Smooth muscle cell of the brain vasculature (primary cell): ENCODE data around the gene PKD1L1.

Experiments
- DNase-seq: peaks from one replicate; pipeline ENCODE4 v3.0.0-alpha.2; 2012; ENCODE audit warnings: low read depth, low spot score

The PKD1L1 gene

DNA sequence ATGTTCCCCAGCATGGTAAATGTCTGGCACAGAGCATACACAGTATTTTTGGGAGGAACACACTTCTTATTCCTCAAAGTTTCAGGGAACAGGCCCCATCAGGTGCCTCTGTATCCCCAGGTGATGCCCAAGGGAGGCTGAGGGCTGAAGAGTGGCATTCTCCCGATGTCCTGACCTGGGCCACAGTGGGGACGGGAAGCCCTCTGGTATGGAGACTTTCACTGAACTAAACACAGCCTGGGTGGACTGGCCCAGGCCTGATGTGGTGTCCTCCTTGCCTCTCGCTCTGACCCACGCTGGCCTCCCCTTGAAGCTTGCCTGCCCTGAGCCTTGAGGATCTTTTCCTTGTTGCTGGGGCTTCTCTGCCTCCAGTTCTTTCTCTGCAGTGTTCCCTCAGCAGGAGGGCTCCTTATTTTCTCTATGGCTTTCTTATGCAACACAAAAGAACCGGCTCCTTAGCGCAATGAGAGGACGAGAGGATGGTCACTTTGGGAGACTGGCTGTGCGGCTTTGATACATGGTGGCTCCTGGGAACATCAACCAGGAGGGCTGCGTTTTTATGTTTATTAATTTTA is 208.9 kb downstream of the PKD1L1 start:
- no peak for DNase-seq

DNA sequence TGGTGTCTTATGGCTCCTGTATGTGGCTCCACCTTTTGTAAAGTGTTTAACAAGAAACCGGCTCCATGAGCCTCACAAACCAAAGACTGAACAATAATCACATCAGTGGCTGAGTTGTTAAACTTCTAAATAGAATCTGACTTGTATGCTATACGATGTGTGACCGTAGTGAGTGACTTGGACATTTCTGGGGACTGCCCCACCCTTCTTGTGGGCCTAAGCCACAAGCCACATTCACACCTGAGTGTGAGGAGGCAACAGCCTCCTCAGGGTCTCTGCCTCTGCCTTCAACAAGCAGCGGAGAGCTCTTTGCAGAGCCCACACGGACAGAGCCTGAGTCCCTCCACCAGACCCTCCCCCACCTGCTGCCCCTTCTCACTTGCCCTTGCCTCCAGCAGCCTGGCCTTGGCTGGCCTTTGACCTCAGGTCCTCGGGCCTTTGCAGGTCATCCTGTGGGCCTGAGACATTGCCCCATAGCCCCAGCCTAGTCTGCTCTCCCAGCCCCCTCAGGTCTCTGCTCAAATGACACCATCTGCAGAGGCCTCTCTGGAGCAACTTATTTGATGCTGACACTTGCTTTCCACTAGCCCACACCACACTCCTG is 209.6 kb downstream of the PKD1L1 start:
- no peak for DNase-seq

DNA sequence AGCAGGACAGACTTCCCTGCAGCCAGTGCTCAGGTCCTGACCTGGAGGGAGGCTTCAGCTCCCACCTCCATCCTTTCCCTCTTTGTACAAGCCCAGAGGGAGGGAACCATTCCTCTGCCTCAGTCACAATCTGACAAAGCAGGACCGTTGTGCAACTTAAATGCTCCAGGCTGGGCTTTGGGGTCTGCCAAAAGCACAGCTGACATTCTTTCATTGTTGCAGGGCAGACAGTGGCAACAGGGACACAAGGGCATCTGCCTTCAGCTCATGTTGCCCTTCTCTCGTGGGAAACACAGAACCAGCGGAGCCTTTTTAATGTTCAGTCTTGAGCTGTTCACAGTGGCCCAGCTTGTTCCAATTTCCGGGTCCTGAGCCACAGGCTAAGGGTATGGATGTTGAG is 210.7 kb downstream of the PKD1L1 start:
- DNase-seq = no peak

DNA sequence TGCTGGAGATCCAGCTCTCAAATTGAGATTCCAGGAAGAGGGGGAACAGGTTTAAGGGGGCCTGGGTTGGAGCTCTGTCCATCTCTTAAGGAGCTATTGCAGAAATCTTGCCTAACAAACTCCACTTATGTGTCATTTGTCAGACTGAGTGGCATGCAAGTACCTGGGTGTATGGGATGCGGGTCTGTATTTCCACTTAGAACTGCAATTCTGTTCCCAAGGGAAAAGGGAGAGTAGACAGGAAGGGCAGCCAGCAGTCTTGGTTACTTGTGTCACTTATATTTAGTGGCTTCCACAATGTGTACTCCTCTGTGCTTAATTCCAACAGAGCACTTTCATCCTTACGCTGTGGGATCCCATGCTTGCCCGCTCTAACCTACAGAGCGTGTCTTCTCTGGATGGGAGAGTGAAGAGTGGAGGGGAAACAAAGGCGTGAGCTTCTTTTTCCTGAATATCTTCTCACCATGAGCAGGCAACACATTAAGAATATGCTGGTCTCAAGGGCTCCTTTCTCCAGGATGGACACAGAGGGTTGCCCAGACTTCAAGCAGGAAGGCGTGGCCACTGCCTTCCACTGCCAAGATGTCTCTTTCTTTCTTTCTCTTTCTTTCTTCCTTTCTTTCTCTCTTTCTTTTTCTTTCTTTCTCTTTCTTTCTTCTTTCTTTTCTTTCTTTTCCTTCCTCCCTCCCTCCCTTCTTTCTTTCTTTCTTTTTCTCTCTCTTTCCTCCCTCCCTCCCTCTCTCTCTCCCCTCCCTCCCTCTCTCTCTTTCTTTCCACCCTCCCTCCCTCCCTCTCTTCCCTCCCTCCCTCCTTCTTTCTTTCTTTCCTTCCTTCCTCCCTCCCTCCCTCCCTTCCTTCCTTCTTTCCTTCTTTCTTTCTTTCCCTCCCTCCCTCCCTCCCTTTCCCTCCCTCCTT is 212.6 kb downstream of the PKD1L1 start:
- DNase-seq = no peak

DNA sequence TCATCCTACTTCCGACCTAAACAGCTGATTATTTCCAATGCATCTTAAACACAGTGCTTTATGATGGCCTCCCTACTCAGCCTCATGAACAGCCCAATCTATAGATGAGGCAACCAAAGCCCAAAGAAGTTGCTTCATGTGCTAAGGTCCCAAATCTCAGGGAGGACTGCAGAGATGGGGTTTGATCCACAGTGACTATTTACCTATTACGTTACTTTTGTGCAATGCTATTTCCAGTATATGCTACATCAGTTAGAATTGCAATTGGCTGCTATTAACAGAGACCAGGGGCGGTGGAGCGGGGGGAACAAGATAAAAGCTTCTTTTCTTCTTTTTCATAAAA is 213.3 kb downstream of the PKD1L1 start:
- no peak for DNase-seq

DNA sequence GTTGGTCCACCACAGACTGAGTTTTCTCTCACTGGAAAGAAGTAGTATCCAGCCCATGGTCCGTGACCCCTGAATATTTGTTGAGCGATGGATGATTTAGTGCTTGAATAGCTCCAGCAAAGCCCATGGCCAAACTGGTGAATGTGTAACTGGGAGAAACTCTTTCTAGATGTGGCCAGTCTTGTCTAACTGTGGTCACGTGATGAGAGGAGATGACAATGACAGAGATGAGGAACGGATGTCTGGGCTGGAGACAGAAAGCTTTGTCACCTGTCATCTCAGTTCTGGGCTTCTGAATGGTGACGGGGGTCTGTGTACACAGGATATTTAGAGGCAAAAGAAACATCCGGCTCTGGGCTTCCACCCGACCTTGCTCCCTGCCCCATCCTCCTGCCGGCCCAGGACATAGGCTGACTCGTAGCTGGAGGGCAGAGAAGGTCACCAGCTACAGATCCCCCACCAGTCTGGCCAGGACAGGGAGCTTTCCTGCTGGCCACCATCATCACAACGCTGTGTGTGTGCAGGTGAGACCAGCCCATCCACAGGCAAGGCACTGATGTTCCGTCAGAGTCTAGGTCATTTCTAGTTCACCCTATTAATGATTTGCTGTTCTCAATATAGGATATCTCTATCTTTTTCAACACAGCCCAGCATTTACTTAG is 213.8 kb downstream of the PKD1L1 start:
- DNase-seq = no peak

DNA sequence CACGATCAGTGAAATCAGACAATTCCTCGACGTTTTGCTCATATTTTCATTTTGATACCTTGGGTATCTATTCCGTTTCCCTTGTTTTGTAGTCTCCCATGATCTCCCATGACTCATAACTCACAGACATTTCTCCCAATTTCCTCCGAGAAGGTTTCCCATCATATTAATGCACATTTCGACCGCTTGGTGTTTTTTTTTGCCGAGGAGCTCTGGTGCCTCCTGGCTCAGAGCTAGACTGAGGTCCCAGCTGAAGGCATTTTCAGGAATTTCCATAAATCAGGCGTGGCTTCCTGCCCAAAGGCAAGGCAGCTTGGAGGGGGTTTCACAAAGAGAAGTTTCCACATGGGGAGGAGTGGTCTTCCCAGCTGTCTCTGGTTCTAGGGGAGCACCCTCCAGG is 218.1 kb downstream of the PKD1L1 start:
- DNase-seq = no peak

DNA sequence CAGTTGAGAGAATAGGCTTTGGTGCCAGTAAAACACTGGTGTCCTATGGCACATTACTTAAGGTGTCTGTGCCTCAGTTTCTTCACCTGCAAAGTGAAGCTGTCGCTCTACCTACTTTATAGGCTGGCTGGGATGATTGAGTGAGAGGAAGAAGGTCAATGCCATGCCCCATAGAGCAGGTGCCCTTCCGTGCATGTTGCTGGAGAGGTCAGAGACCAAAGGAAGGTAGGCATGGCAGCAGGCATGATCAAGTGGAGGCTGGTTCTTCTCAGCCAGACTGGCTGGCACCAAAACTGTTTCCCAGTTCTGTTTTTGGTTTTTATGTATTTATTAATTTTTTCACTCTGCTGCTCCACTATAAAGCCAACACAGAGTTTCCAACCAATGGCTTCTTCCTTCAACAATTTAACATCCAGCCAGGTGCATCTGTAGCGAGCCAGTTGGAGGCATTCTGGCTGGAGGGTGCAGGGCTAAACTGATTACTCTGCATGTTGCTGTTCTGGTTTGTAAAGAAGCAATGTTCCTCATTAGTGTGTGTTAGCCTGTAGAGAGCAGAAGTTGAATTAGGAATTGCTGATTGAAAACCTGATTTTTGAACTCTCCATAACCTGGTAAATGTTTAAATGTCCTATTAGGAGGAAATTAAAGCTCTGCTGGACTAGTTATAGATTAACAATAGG is 222.1 kb downstream of the PKD1L1 start:
- no peak for DNase-seq

DNA sequence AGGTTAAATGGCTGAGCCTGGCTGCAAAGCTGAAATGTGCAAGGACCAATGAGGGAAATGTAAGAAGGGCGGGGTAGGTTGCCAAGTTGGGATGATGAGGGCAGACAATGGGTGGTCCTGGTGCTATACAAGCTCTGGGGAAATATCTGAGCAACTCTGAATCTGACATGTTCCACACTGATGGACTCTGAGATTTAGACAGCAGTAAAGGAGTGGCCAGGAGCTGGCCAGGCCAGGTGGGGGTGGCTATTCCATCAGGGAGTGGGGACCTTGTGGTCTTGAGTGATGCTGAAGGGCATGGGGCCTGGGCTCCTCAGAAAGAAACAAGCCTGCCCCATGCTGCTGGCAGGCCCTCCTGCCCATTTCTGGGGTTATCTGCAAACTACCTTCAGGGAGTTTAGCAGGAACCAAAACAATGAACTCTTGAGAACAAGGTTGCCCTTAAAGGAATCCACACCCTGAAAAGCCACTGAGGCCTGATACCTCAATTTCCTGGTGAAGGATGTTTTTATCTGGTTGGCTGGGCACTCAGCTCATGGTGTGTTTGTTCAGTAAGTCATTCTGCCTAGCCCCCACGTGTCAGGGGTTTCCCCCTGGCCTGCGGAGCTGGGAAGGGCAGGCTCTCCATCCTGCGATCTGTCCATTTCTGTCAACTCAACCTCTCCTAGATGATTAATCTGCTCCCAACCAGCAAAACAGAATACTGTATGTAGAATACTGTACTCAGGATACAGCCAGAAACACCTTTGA is 223.1 kb downstream of the PKD1L1 start:
- DNase-seq = no peak
